BLaER1 treated with 17β-estradiol and CSF1 and Interleukin-3, amounts not matched to agents 10 nM and 100 nM (cell line): ENCODE measurements around the gene CD48.

ENCODE experiments used
- H3K27ac ChIP-seq, 11 experiments: shearing (Covaris generic); formaldehyde crosslinking; 2 replicates each; pipeline ENCODE4 v1.8.1; 2022
- H3K27me3 ChIP-seq, 11 experiments: shearing (Covaris generic); formaldehyde crosslinking; 2 replicates each; pipeline ENCODE4 v1.8.1; 2022
- H3K36me3 ChIP-seq, 11 experiments: shearing (Covaris generic); formaldehyde crosslinking; 2 replicates each; pipeline ENCODE4 v1.8.1; 2022
- H3K4me1 ChIP-seq, 10 experiments: shearing (Covaris generic); formaldehyde crosslinking; 2 replicates each; pipeline ENCODE4 v1.8.1; 2022
- H3K4me2 ChIP-seq, 11 experiments: shearing (Covaris generic); formaldehyde crosslinking; 2 replicates each; pipeline ENCODE4 v1.8.1; 2022
- H3K4me3 ChIP-seq, 10 experiments: shearing (Covaris generic); formaldehyde crosslinking; 2 replicates each; pipeline ENCODE4 v1.8.1; 2022
- H3K9ac ChIP-seq, 11 experiments: shearing (Covaris generic); formaldehyde crosslinking; 2 replicates each; pipeline ENCODE4 v1.8.1; 2022
- H3K9me3 ChIP-seq, 11 experiments: shearing (Covaris generic); formaldehyde crosslinking; replicated peaks in 1 of 11; 2 replicates each; pipeline ENCODE4 v1.8.1; 2022
- H4K20me1 ChIP-seq, 11 experiments: shearing (Covaris generic); formaldehyde crosslinking; 2 replicates each; pipeline ENCODE4 v1.8.1; 2022
- Cebpa-rat ChIP-seq, 11 experiments: shearing (Covaris generic); IDR thresholded peaks; 2 replicates each; pipeline ENCODE4 v1.8.1; 2022

CD48 gene

GRCh38 chr1:160651433-160652064, 60.1 kb downstream of the CD48 start:
- peak overlapping the region; percentile 36 to 97 (median 79) for H3K4me2 ChIP-seq
- no peak for TF ChIP-seq Cebpa-rat (IDR thresholded peaks at IDR 0.05)
- no peaks in the 10 kb centered on the region for H4K20me1 ChIP-seq
- no peaks in the 10 kb centered on the region for H3K27me3 ChIP-seq
- peak overlapping the region in 4 of 11 experiments; percentile 1 to 43 (median 24); a peak in 5 of 22 replicates for H3K27ac ChIP-seq
- H3K9me3 ChIP-seq, result peaks cover 0 to 4% (median 0%) of the 10 kb centered on the region in 11 experiments; a peak in 4 of 22 replicates
- peak overlapping the region in 1 of 11 experiments; percentile 38; a peak in 3 of 22 replicates for H3K9ac ChIP-seq
- no peak overlapping the region; a peak in 1 of 20 replicates for H3K4me3 ChIP-seq
- peaks cover 75 to 98% (median 93%) of the 10 kb centered on the region in 10 experiments for H3K4me1 ChIP-seq
- H3K36me3 ChIP-seq, result no peaks in the 10 kb centered on the region

- H3K27me3 ChIP-seq, result no peaks in the 10 kb centered on the region
- peaks cover 0 to 16% (median 0%) of the 10 kb centered on the region in 11 experiments; a peak in 2 of 22 replicates for H3K36me3 ChIP-seq
- H3K9ac ChIP-seq, result peak overlapping the region; percentile 50 to 84 (median 72); a peak in 20 of 22 replicates
- peak overlapping the region; percentile 45 to 79 (median 74); a peak in 21 of 22 replicates for H3K27ac ChIP-seq
- H3K4me3 ChIP-seq, result peak overlapping the region; percentile 52 to 86 (median 61)
- H3K4me1 ChIP-seq, result peaks cover 77 to 100% (median 96%) of the 10 kb centered on the region in 10 experiments
- TF ChIP-seq Cebpa-rat (IDR thresholded peaks at IDR 0.05), result no peak; a peak in 2 of 22 replicates
- peaks cover 0 to 4% (median 0%) of the 10 kb centered on the region in 11 experiments; a peak in 4 of 22 replicates for H3K9me3 ChIP-seq
- peak overlapping the region; percentile 88 to 98 (median 94) for H3K4me2 ChIP-seq
- no peaks in the 10 kb centered on the region for H4K20me1 ChIP-seq
Observed at GRCh38 chr1:160647329-160647720, 64.3 kb downstream of the CD48 start.

- Histone ChIP-seq H3K4me2 (peak within 1 kb of the TSS; percentile 88 to 98 (median 94)), H3K4me1 (peaks cover 77 to 100% (median 96%) of the 10 kb centered on the region in 10 experiments), H3K9ac (peak within 1 kb of the TSS; percentile 50 to 84 (median 72); a peak in 21 of 22 replicates), H3K9me3 (peaks cover 0 to 4% (median 0%) of the 10 kb centered on the region in 11 experiments; a peak in 4 of 22 replicates), H4K20me1 (no peaks in the 10 kb centered on the region), H3K4me3 (peak within 1 kb of the TSS; percentile 52 to 86 (median 61)), H3K36me3 (peaks cover 0 to 20% (median 0%) of the 10 kb centered on the region in 11 experiments; a peak in 2 of 22 replicates), H3K27me3 (no peaks in the 10 kb centered on the region), H3K27ac (peak within 1 kb of the TSS; percentile 45 to 79 (median 74); a peak in 21 of 22 replicates)
- TF ChIP-seq Cebpa-rat (IDR thresholded peaks at IDR 0.05), result no peak
Observed at GRCh38 chr1:160646711-160647328, 64.8 kb downstream of the CD48 start, which contains the start of gene SLAMF1. Gene SLAMF1, minus strand, starts transcription at chr1:160647044. Its CDS starts 99 bp downstream, at chr1:160646945.

GRCh38 chr1:160646180-160646579, 65.4 kb downstream of the CD48 start:
- Histone ChIP-seq H3K4me3 (peak overlapping the region; percentile 52 to 86 (median 61)), H4K20me1 (no peaks in the 10 kb centered on the region), H3K4me2 (peak overlapping the region; percentile 88 to 98 (median 94)), H3K9me3 (peaks cover 0 to 4% (median 0%) of the 10 kb centered on the region in 11 experiments; a peak in 4 of 22 replicates), H3K36me3 (peaks cover 0 to 20% (median 0%) of the 10 kb centered on the region in 11 experiments; a peak in 2 of 22 replicates), H3K9ac (peak overlapping the region; percentile 50 to 84 (median 72); a peak in 21 of 22 replicates), H3K4me1 (peaks cover 77 to 100% (median 97%) of the 10 kb centered on the region in 10 experiments), H3K27ac (peak overlapping the region; percentile 45 to 79 (median 74); a peak in 21 of 22 replicates), H3K27me3 (no peaks in the 10 kb centered on the region)
- no peak for TF ChIP-seq Cebpa-rat (IDR thresholded peaks at IDR 0.05)

GRCh38 chr1:160645386-160646130, 66.1 kb downstream of the CD48 start:
- H3K9ac ChIP-seq, result peak overlapping the region; percentile 50 to 84 (median 72); a peak in 21 of 22 replicates
- TF ChIP-seq Cebpa-rat (IDR thresholded peaks at IDR 0.05), result no peak
- H3K36me3 ChIP-seq, result peaks cover 0 to 26% (median 0%) of the 10 kb centered on the region in 11 experiments; a peak in 2 of 22 replicates
- H3K4me2 ChIP-seq, result peak overlapping the region; percentile 88 to 98 (median 94)
- peak overlapping the region; percentile 52 to 86 (median 61) for H3K4me3 ChIP-seq
- H4K20me1 ChIP-seq, result no peaks in the 10 kb centered on the region
- peaks cover 0 to 4% (median 0%) of the 10 kb centered on the region in 11 experiments; a peak in 4 of 22 replicates for H3K9me3 ChIP-seq
- peaks cover 77 to 100% (median 98%) of the 10 kb centered on the region in 10 experiments for H3K4me1 ChIP-seq
- H3K27ac ChIP-seq, result peak overlapping the region; percentile 45 to 79 (median 74); a peak in 21 of 22 replicates
- H3K27me3 ChIP-seq, result no peaks in the 10 kb centered on the region

GRCh38 chr1:160644399-160644798, 67.2 kb downstream of the CD48 start:
- H3K36me3 ChIP-seq, result peaks cover 0 to 35% (median 0%) of the 10 kb centered on the region in 11 experiments; a peak in 3 of 22 replicates
- H3K27me3 ChIP-seq, result no peaks in the 10 kb centered on the region
- peak overlapping the region; percentile 88 to 98 (median 94) for H3K4me2 ChIP-seq
- no peak for TF ChIP-seq Cebpa-rat (IDR thresholded peaks at IDR 0.05)
- no peaks in the 10 kb centered on the region for H4K20me1 ChIP-seq
- H3K9me3 ChIP-seq, result peaks cover 0 to 3% (median 0%) of the 10 kb centered on the region in 11 experiments; a peak in 4 of 22 replicates
- H3K27ac ChIP-seq, result peak overlapping the region in 5 of 11 experiments; percentile 73 to 79 (median 77); a peak in 9 of 22 replicates
- peaks cover 77 to 100% (median 98%) of the 10 kb centered on the region in 10 experiments for H3K4me1 ChIP-seq
- H3K4me3 ChIP-seq, result peak overlapping the region; percentile 52 to 86 (median 61); a peak in 18 of 20 replicates
- peak overlapping the region in 8 of 11 experiments; percentile 11 to 84 (median 74); a peak in 11 of 22 replicates for H3K9ac ChIP-seq

- Histone ChIP-seq H3K36me3 (peaks cover 0 to 47% (median 0%) of the 10 kb centered on the region in 11 experiments; a peak in 4 of 22 replicates), H3K4me3 (peak overlapping the region in 6 of 10 experiments; percentile 10 to 86 (median 63); a peak in 9 of 20 replicates), H4K20me1 (no peaks in the 10 kb centered on the region), H3K4me2 (peak overlapping the region; percentile 88 to 98 (median 94)), H3K9me3 (no peaks in the 10 kb centered on the region), H3K9ac (peak overlapping the region in 4 of 11 experiments; percentile 65 to 83 (median 78); a peak in 7 of 22 replicates), H3K27me3 (no peaks in the 10 kb centered on the region), H3K4me1 (peaks cover 77 to 100% (median 98%) of the 10 kb centered on the region in 10 experiments), H3K27ac (peak overlapping the region in 8 of 11 experiments; percentile 13 to 83 (median 74); a peak in 14 of 22 replicates)
- no peak for TF ChIP-seq Cebpa-rat (IDR thresholded peaks at IDR 0.05)
Observed at GRCh38 chr1:160643138-160643537, 68.5 kb downstream of the CD48 start.

- no peak for TF ChIP-seq Cebpa-rat (IDR thresholded peaks at IDR 0.05)
- peak overlapping the region; percentile 51 to 83 (median 77); a peak in 21 of 22 replicates for H3K27ac ChIP-seq
- peaks cover 0 to 56% (median 2%) of the 10 kb centered on the region in 11 experiments; a peak in 14 of 22 replicates for H3K36me3 ChIP-seq
- H3K27me3 ChIP-seq, result no peaks in the 10 kb centered on the region
- H3K9ac ChIP-seq, result peak overlapping the region in 7 of 11 experiments; percentile 41 to 83 (median 65); a peak in 9 of 22 replicates
- no peaks in the 10 kb centered on the region for H3K9me3 ChIP-seq
- peaks cover 77 to 100% (median 99%) of the 10 kb centered on the region in 10 experiments for H3K4me1 ChIP-seq
- peak overlapping the region in 3 of 10 experiments; percentile 66 to 86 (median 76); a peak in 5 of 20 replicates for H3K4me3 ChIP-seq
- H3K4me2 ChIP-seq, result peak overlapping the region; percentile 88 to 98 (median 94)
- H4K20me1 ChIP-seq, result no peaks in the 10 kb centered on the region
Observed at GRCh38 chr1:160642281-160642644, 69.4 kb downstream of the CD48 start.
